Thoracic aorta (tissue), 2 donors: Measurements from ENCODE around the gene TBCCD1. TPM values are rescaled to one million over a fixed set of nuclear protein-coding genes. Genes with fewer than 3 reads are reported as not detected.

Source experiments
- ATAC-seq: fragments of 150-250 bp; one replicate; pipeline ENCODE4 v1.8.0; 2017; ENCODE audit warnings: low read depth; ENCODE audit not compliant: insufficient number of reproducible peaks, low FRiP score
- DNase-seq: peaks from one replicate; pipeline ENCODE4 v3.0.0-alpha.2; 2020; ENCODE audit warnings: low spot score
- H3K27ac ChIP-seq, 2 donors: fragments of 200-600 bp; sonication (generic); 1 replicate in 1 of 2; 2 replicates in 1 of 2; pipeline ENCODE4 v1.5.1; 2016; ENCODE audit warnings: mild to moderate bottlenecking in 2 of 2, moderate library complexity in 2 of 2
- H3K27me3 ChIP-seq: fragments of 200-600 bp; sonication (generic); replicated peaks from 2 replicates; pipeline ENCODE4 v1.6.0; 2016; ENCODE audit warnings: mild to moderate bottlenecking; ENCODE audit not compliant: insufficient read depth
- H3K36me3 ChIP-seq: fragments of 200-600 bp; sonication (generic); one replicate; pipeline ENCODE4 v1.5.1; 2016
- H3K4me1 ChIP-seq, 2 donors: fragments of 200-600 bp; sonication (generic); 1 replicate in 1 of 2; 2 replicates in 1 of 2; pipeline versions ENCODE4 v1.5.1 to v1.6.0; 2016; ENCODE audit warnings: low read depth in 2 of 2, mild to moderate bottlenecking in 1 of 2; ENCODE audit not compliant: control insufficient read depth in 1 of 2
- H3K4me3 ChIP-seq: fragments of 200-600 bp; sonication (generic); 2 replicates; pipeline ENCODE4 v1.5.1; 2016; ENCODE audit warnings: mild to moderate bottlenecking
- H3K9me3 ChIP-seq: fragments of 200-600 bp; sonication (generic); 2 replicates; pipeline ENCODE4 v1.5.1; 2016
- CTCF ChIP-seq: fragments of 200-600 bp; sonication (generic); IDR thresholded peaks from one replicate; pipeline ENCODE4 v1.5.1; 2019; ENCODE audit warnings: antibody characterized with exemption
- total RNA-seq, 2 donors: library from RNA; depleted of rRNA; stranded (reverse); fragments of >200 nt; gene quantifications; one replicate each; pipeline versions ENCODE4 v1.1.0 to v1.2.3, GENCODE V29; 2016

The TBCCD1 gene
- total RNA-seq, 2 donors from 2014 or later = 10.2 to 25.8 TPM

GRCh38 chr3:186594591-186595113 is 27.5 kb upstream of the TBCCD1 start:
- Histone ChIP-seq H3K9me3 (no peaks in the 10 kb centered on the region), H3K27ac (no peak overlapping the region), H3K4me3 (no peak overlapping the region), H3K36me3 (no peaks in the 10 kb centered on the region), H3K27me3 (no peaks in the 10 kb centered on the region), H3K4me1 (peaks cover 0 to 5% of the 10 kb centered on the region in 2 donors)
- TF ChIP-seq CTCF = no peak
- no peak for DNase-seq
- no peak for ATAC-seq

- Histone ChIP-seq H3K4me1 (peaks cover 0 to 4% of the 10 kb centered on the region in 2 donors), H3K27ac (no peak overlapping the region), H3K27me3 (no peaks in the 10 kb centered on the region), H3K9me3 (no peaks in the 10 kb centered on the region), H3K36me3 (no peaks in the 10 kb centered on the region), H3K4me3 (no peak overlapping the region)
- no peak for TF ChIP-seq CTCF
- ATAC-seq (no peak), DNase-seq (no peak)
Measured at GRCh38 chr3:186593862-186594261, 26.7 kb upstream of the TBCCD1 start.

DNA sequence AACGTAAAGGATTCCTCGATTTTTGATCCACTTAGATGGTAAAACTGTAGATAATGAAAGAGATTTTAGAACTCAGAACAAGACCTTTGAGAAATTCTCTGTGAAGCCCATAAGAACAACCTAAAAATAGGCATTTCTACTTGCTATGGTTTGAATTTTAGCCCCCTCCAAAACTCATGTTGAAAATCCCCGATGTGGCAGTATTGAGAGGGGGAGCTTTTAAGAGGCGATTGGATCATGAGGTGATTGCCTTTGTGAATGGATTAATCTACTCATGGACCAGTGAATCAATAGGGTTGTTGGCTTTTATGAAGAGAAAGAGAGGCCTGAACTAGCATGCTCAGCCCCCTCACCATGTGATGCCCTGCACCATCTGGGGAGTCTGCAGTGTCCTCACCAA is 25.5 kb upstream of the TBCCD1 start:
- ATAC-seq = no peak
- Histone ChIP-seq H3K9me3 (no peaks in the 10 kb centered on the region), H3K27ac (no peak overlapping the region), H3K36me3 (no peaks in the 10 kb centered on the region), H3K27me3 (no peaks in the 10 kb centered on the region), H3K4me3 (no peak overlapping the region), H3K4me1 (no peaks in the 10 kb centered on the region)
- no peak for DNase-seq
- TF ChIP-seq CTCF = no peak

- TF ChIP-seq CTCF = no peak
- no peaks in the 10 kb centered on the region for H3K9me3 ChIP-seq
- no peaks in the 10 kb centered on the region for H3K36me3 ChIP-seq
- H3K4me1 ChIP-seq = no peaks in the 10 kb centered on the region
- DNase-seq = no peak
- no peak for ATAC-seq
- no peak overlapping the region for H3K27ac ChIP-seq
- H3K4me3 ChIP-seq = no peak overlapping the region
- H3K27me3 ChIP-seq = no peaks in the 10 kb centered on the region
Measured at GRCh38 chr3:186590580-186591295, 23.6 kb upstream of the TBCCD1 start.

DNA sequence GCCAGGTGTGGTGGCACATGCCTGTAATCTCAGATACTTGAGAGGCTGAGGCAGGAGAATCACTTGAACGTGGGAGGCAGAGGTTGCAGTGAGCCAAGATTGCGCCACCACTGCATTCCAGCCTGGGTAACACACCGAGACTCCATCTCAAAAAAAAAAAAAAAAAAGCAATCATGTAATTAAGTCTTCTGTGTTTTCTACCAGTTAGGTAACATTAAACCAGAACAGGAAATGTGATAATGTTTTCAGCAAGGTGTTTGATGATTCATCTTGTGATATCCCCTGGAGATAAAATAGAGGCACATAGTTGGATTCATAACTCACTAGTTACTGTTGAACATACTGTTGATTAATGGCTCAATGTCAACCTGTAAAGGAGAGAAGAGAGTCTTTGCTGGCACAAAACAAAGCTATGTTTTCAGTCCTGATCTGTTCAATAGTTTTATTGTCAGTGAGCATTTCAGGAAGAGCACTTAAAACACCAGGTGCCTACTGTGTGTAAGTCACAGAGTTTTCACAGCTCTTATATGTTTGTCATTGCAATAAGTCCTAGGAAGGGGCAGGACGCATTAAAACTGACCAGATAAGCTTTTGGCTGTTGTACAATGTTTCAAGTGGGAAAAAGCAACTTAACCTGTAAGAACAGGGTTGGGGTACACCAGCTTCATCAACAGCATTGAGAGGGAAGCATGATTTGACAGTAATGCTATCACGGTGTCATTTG is 22.9 kb upstream of the TBCCD1 start:
- DNase-seq (no peak), ATAC-seq (no peak)
- H3K9me3 ChIP-seq = no peaks in the 10 kb centered on the region
- H3K4me1 ChIP-seq = no peaks in the 10 kb centered on the region
- H3K4me3 ChIP-seq = no peak overlapping the region
- H3K36me3 ChIP-seq = peaks cover 3% of the 10 kb centered on the region
- no peaks in the 10 kb centered on the region for H3K27me3 ChIP-seq
- TF ChIP-seq CTCF = no peak
- no peak overlapping the region for H3K27ac ChIP-seq
